Ovary (tissue), 9 donors: ENCODE results near the gene SUMO4. TPM values are rescaled to one million over a fixed set of nuclear protein-coding genes. Genes with fewer than 3 reads are reported as not detected.

ENCODE experiments used
- DNase-seq, 5 donors: peaks; one replicate each; pipeline ENCODE4 v3.0.0-alpha.2; 2019 to 2020
- H3K27ac ChIP-seq, 2 donors: fragments of 200-600 bp; one replicate each; pipeline versions ENCODE4 v1.5.1 to v1.8.0; 2019 to 2022
- H3K27me3 ChIP-seq: fragments of 200-600 bp; one replicate; pipeline ENCODE4 v1.8.0; 2022
- H3K36me3 ChIP-seq: fragments of 200-600 bp; sonication (generic); one replicate; pipeline ENCODE4 v1.5.1; 2019
- H3K4me1 ChIP-seq: one replicate; pipeline ENCODE4 v1.8.1; 2013; ENCODE audit warnings: mild to moderate bottlenecking, moderate library complexity; ENCODE audit not compliant: insufficient read depth
- H3K4me3 ChIP-seq: fragments of 200-600 bp; sonication (generic); one replicate; pipeline ENCODE4 v1.5.1; 2017
- H3K9me3 ChIP-seq, 2 donors: fragments of 200-600 bp in 1 of 2; sonication (generic) in 1 of 2; one replicate each; pipeline versions ENCODE4 v1.5.1 to v1.8.1; 2013 to 2019; ENCODE audit warnings: mild to moderate bottlenecking in 1 of 2, moderate library complexity in 1 of 2
- CTCF ChIP-seq, 3 donors: fragments of 450-650 bp in 2 of 3; fragments of 200-600 bp in 1 of 3; IDR thresholded peaks; one replicate each; pipeline versions ENCODE4 v1.5.1 to v1.8.0; 2016 to 2022; ENCODE audit warnings: antibody characterized with exemption in 3 of 3, mild to moderate bottlenecking in 1 of 3
- EP300 ChIP-seq: sonication (generic); formaldehyde crosslinking; IDR thresholded peaks from one replicate; pipeline ENCODE4 v1.6.1; 2017; ENCODE audit warnings: antibody characterized with exemption
- POLR2A ChIP-seq: fragments of 450-650 bp; IDR thresholded peaks from one replicate; pipeline ENCODE4 v1.6.1; 2017; ENCODE audit warnings: antibody characterized with exemption, mild to moderate bottlenecking, moderate library complexity
- WGBS, 3 donors: extraction: QIAGEN DNeasy Blood & Tissue Kit in 1 of 3; methylation state at CpG; one replicate each; pipeline versions ENCODE4 v1.1.5 to v1.1.7; 2013 to 2017; 5-methylcytosine and 5-hydroxymethylcytosine counted together
- intact Hi-C, 4 donors: fragments of 100-400 bp; cut with DNase I; formaldehyde crosslinking; loops; one replicate each; pipeline versions ENCODE4 v1.11.0 to v1.15.1; 2022 to 2023
- polyA plus RNA-seq, 2 donors: library from polyadenylated mRNA; stranded (reverse); fragments of 200-250 nt in 1 of 2; fragments of 350-450 nt in 1 of 2; fragmentation: Illumina TruSeq in 1 of 2; extraction: RNeasy Lipid Tissue Mini Kit (QIAGEN cat#74804) in 1 of 2; gene quantifications; one replicate each; pipeline ENCODE4 v1.2.3, GENCODE V29; 2013 to 2014
- total RNA-seq, 7 donors: library from RNA; depleted of rRNA in 2 of 7; stranded (reverse); fragments of >200 nt in 2 of 7; fragmentation: NEBNext Ultra II Directional in 3 of 7; extraction: Animal tissue kit (Norgen Biotek cat#: 25700) in 3 of 7; gene quantifications; one replicate each; pipeline versions ENCODE4 v1.1.0 to v1.2.4, GENCODE V29; 2016 to 2023
- donor health status: DM: no; HTN: no; CAD: no; lungs with moderate emphysema.
- donor health status: DM: no; HTN: no; CAD: no.
- donor health status: Bipolar disorder and iron deficiency.
- donor health status: DM: yes; HTN: yes; CAD: no.
- donor health status: DM: no; HTN: no; CAD: no.
- donor health status: DM: yes; HTN: yes; CAD: no.

SUMO4 gene
- total and polyA plus RNA-seq, 9 donors, result 0.11 to 5.0 (median 2.7) TPM

GRCh38 chr6:149435919-149436586, 36.0 kb downstream of the SUMO4 start:
- no peak for DNase-seq
- Histone ChIP-seq H3K4me1 (peaks cover 2% of the 10 kb centered on the region), H3K4me3 (no peak overlapping the region), H3K36me3 (no peaks in the 10 kb centered on the region), H3K9me3 (no peaks in the 10 kb centered on the region), H3K27me3 (no peaks in the 10 kb centered on the region), H3K27ac (no peak overlapping the region)
- intact Hi-C loops, result loop anchor here in 1 of 4 donors (10.0 kb wide), 1 partner anchor 351 kb away; no protein-coding TSS in a partner anchor
- WGBS, 3 donors, result 90 to 94% (median 91%) methylated on average over 13 of the region's 13 CpGs
- TF ChIP-seq EP300 (no peak), POLR2A (no peak), CTCF (IDR thresholded peaks at IDR 0.05) (no peak)

- intact Hi-C loops, result loop anchor here in 1 of 4 donors (10.0 kb wide), 1 partner anchor 352 kb away; no protein-coding TSS in a partner anchor
Observed at GRCh38 chr6:149436647-149437046, 36.6 kb downstream of the SUMO4 start.

GRCh38 chr6:149437212-149437611, 37.1 kb downstream of the SUMO4 start:
- intact Hi-C loops, result loop anchor here in 1 of 4 donors (10.0 kb wide), 1 partner anchor 352 kb away; no protein-coding TSS in a partner anchor
- no peak overlapping the region for H3K4me3 ChIP-seq
- no peaks in the 10 kb centered on the region for H3K36me3 ChIP-seq
- no peaks in the 10 kb centered on the region for H3K9me3 ChIP-seq
- no peak overlapping the region for H3K27ac ChIP-seq
- DNase-seq, result no peak
- TF ChIP-seq CTCF (IDR thresholded peaks at IDR 0.05) (no peak), EP300 (no peak), POLR2A (no peak)
- H3K27me3 ChIP-seq, result no peaks in the 10 kb centered on the region
- WGBS, 3 donors, result 87 to 91% (median 90%) methylated on average over 3 of the region's 3 CpGs
- H3K4me1 ChIP-seq, result no peaks in the 10 kb centered on the region

More at GRCh38 chr6:149436647-149437046, 36.6 kb downstream of the SUMO4 start:
- no peaks in the 10 kb centered on the region for H3K9me3 ChIP-seq
- H3K36me3 ChIP-seq, result no peaks in the 10 kb centered on the region
- H3K27me3 ChIP-seq, result no peaks in the 10 kb centered on the region
- H3K4me3 ChIP-seq, result no peak overlapping the region
- 93 to 94% (median 93%) methylated on average over 12 of the region's 12 CpGs for WGBS, 3 donors
- no peak overlapping the region for H3K27ac ChIP-seq
- H3K4me1 ChIP-seq, result peaks cover 2% of the 10 kb centered on the region
- no peak for TF ChIP-seq EP300
- TF ChIP-seq CTCF (IDR thresholded peaks at IDR 0.05), result no peak
- no peak for TF ChIP-seq POLR2A
- DNase-seq, result no peak

GRCh38 chr6:149438855-149439254, 38.8 kb downstream of the SUMO4 start:
- H3K9me3 ChIP-seq, result no peaks in the 10 kb centered on the region
- H3K27me3 ChIP-seq, result no peaks in the 10 kb centered on the region
- H3K27ac ChIP-seq, result no peak overlapping the region
- TF ChIP-seq POLR2A (no peak), EP300 (no peak)
- H3K4me3 ChIP-seq, result no peak overlapping the region
- 81 to 87% (median 83%) methylated on average over 3 of the region's 3 CpGs for WGBS, 3 donors
- no peaks in the 10 kb centered on the region for H3K36me3 ChIP-seq
- no peak for DNase-seq
- H3K4me1 ChIP-seq, result peaks cover 6% of the 10 kb centered on the region
- intact Hi-C loops, result loop anchor here in 1 of 4 donors (10.0 kb wide), 1 partner anchor 354 kb away; no protein-coding TSS in a partner anchor

GRCh38 chr6:149439626-149440025, 39.6 kb downstream of the SUMO4 start:
- Histone ChIP-seq H3K9me3 (no peaks in the 10 kb centered on the region), H3K27ac (no peak overlapping the region), H3K4me1 (peaks cover 6% of the 10 kb centered on the region), H3K27me3 (no peaks in the 10 kb centered on the region), H3K4me3 (no peak overlapping the region), H3K36me3 (no peaks in the 10 kb centered on the region)
- DNase-seq, result no peak
- intact Hi-C loops, result loop anchor here in 1 of 4 donors (10.0 kb wide), 1 partner anchor 355 kb away; no protein-coding TSS in a partner anchor
- WGBS, 3 donors, result 76 to 93% (median 90%) methylated on average over 1 of the region's 1 CpG
- TF ChIP-seq POLR2A, result no peak
- no peak for TF ChIP-seq EP300
- no peak for TF ChIP-seq CTCF (IDR thresholded peaks at IDR 0.05)
